H9 (cell line): Measurements from ENCODE around the gene PSMA3. TPM values are rescaled to one million over a fixed set of nuclear protein-coding genes. Genes with fewer than 3 reads are reported as not detected.

Experiments used
- DNase-seq: peaks from one replicate; pipeline ENCODE4 v3.0.0-alpha.2; 2017
- H2AFZ ChIP-seq: one replicate; pipeline ENCODE4 v1.6.1; 2013; ENCODE audit warnings: mild to moderate bottlenecking, low read length, control low read depth, moderate library complexity
- H2AK5ac ChIP-seq: 2 replicates; pipeline ENCODE4 v1.6.1; 2013; ENCODE audit warnings: low read length, control low read depth, mixed read lengths; ENCODE audit not compliant: insufficient read length
- H2BK120ac ChIP-seq: one replicate; pipeline ENCODE4 v1.6.1; 2013; ENCODE audit warnings: low read depth, mild to moderate bottlenecking, low read length, control low read depth, inconsistent platforms; ENCODE audit not compliant: poor library complexity, severe bottlenecking
- H2BK12ac ChIP-seq: 2 replicates; pipeline ENCODE4 v1.6.1; 2013; ENCODE audit warnings: low read length, control low read depth, mixed read lengths, low read depth; ENCODE audit not compliant: insufficient read length
- H2BK15ac ChIP-seq: 2 replicates; pipeline ENCODE4 v1.6.1; 2013; ENCODE audit warnings: low read depth, low read length, control low read depth
- H2BK20ac ChIP-seq: one replicate; pipeline ENCODE4 v1.6.1; 2013; ENCODE audit warnings: low read depth, mild to moderate bottlenecking, low read length, control low read depth, inconsistent platforms; ENCODE audit not compliant: poor library complexity, severe bottlenecking
- H2BK5ac ChIP-seq: 2 replicates; pipeline ENCODE4 v1.6.1; 2013; ENCODE audit warnings: low read length, control low read depth, mixed read lengths; ENCODE audit not compliant: insufficient read length
- H3K14ac ChIP-seq: 2 replicates; pipeline ENCODE4 v1.6.1; 2013; ENCODE audit warnings: low read length, control low read depth; ENCODE audit not compliant: insufficient read depth
- H3K18ac ChIP-seq: 2 replicates; pipeline ENCODE4 v1.6.1; 2013; ENCODE audit warnings: low read depth, mild to moderate bottlenecking, mixed read lengths, low read length, control low read depth; ENCODE audit not compliant: insufficient read length
- H3K23ac ChIP-seq: 2 replicates; pipeline ENCODE4 v1.6.1; 2013; ENCODE audit warnings: low read length, control low read depth, mixed read lengths, low read depth; ENCODE audit not compliant: insufficient read length
- H3K23me2 ChIP-seq: 2 replicates; pipeline ENCODE4 v1.6.1; 2013; ENCODE audit warnings: low read depth, mild to moderate bottlenecking, mixed read lengths, low read length, control low read depth; ENCODE audit not compliant: insufficient read length, poor library complexity, severe bottlenecking
- H3K27ac ChIP-seq: 2 replicates; pipeline ENCODE4 v1.5.1; 2013; ENCODE audit warnings: low read length, control low read depth, mixed read lengths, low read depth; ENCODE audit not compliant: insufficient read length
- H3K27me3 ChIP-seq: 2 replicates; pipeline ENCODE4 v1.6.1; 2013; ENCODE audit warnings: low read length, control low read depth, inconsistent platforms; ENCODE audit not compliant: insufficient read depth
- H3K4ac ChIP-seq: 2 replicates; pipeline ENCODE4 v1.6.1; 2013; ENCODE audit warnings: low read depth, mild to moderate bottlenecking, control low read depth, inconsistent platforms, low read length, moderate library complexity
- H3K4me1 ChIP-seq: 2 replicates; pipeline ENCODE4 v1.6.1; 2013; ENCODE audit warnings: low read length, control low read depth, inconsistent platforms; ENCODE audit not compliant: insufficient read depth
- H3K4me2 ChIP-seq: 2 replicates; pipeline ENCODE4 v1.6.1; 2013; ENCODE audit warnings: low read length, control low read depth, mixed read lengths; ENCODE audit not compliant: insufficient read length, insufficient read depth
- H3K56ac ChIP-seq: 2 replicates; pipeline ENCODE4 v1.6.1; 2013; ENCODE audit warnings: low read depth, mild to moderate bottlenecking, mixed read lengths, low read length, control low read depth; ENCODE audit not compliant: insufficient read length
- H3K79me1 ChIP-seq: 2 replicates; pipeline ENCODE4 v1.6.1; 2013; ENCODE audit warnings: low read depth, mild to moderate bottlenecking, moderate library complexity, low read length, control low read depth, inconsistent platforms; ENCODE audit not compliant: insufficient read depth, poor library complexity, severe bottlenecking
- H3K79me2 ChIP-seq: 2 replicates; pipeline ENCODE4 v1.6.1; 2013; ENCODE audit warnings: low read length, control low read depth, inconsistent platforms; ENCODE audit not compliant: insufficient read depth
- H3K9ac ChIP-seq: 2 replicates; pipeline ENCODE4 v1.6.1; 2013; ENCODE audit warnings: low read length, control low read depth, mixed read lengths; ENCODE audit not compliant: insufficient read length; ENCODE audit errors: extremely low read depth
- H3K9me3 ChIP-seq: one replicate; pipeline ENCODE4 v1.6.1; 2013; ENCODE audit warnings: low read depth, low read length, inconsistent platforms; ENCODE audit not compliant: control insufficient read depth
- H3T11ph ChIP-seq: one replicate; pipeline ENCODE4 v1.6.1; 2013; ENCODE audit warnings: mild to moderate bottlenecking, low read length, control low read depth, inconsistent platforms
- H4K20me1 ChIP-seq: one replicate; pipeline ENCODE4 v1.6.1; 2013; ENCODE audit not compliant: control insufficient read depth, insufficient read length, insufficient read depth
- H4K5ac ChIP-seq: 2 replicates; pipeline ENCODE4 v1.6.1; 2013; ENCODE audit warnings: low read depth, mild to moderate bottlenecking, mixed read lengths, low read length, control low read depth; ENCODE audit not compliant: insufficient read length
- H4K8ac ChIP-seq: replicated peaks from 2 replicates; pipeline ENCODE4 v1.6.1; 2013; ENCODE audit warnings: low read length, control low read depth, mixed read lengths, low read depth; ENCODE audit not compliant: insufficient read length
- H4K91ac ChIP-seq: 2 replicates; pipeline ENCODE4 v1.6.1; 2013; ENCODE audit warnings: low read depth, mild to moderate bottlenecking, moderate library complexity, mixed read lengths, low read length, control low read depth; ENCODE audit not compliant: insufficient read length
- H3K27ac Mint-ChIP-seq, 3 experiments: 2 replicates in 2 of 3; 3 replicates in 1 of 3; pipeline ENCODE4 v1.8.0; 2020 to 2021; ENCODE audit warnings: mixed read lengths in 3 of 3, mild to moderate bottlenecking in 1 of 3, moderate library complexity in 1 of 3
- H3K27me3 Mint-ChIP-seq: 2 replicates; pipeline ENCODE4 v1.8.0; 2021; ENCODE audit warnings: low read depth, mild to moderate bottlenecking, moderate library complexity, mixed read lengths
- H3K36me3 Mint-ChIP-seq, 3 experiments: 2 replicates in 2 of 3; 3 replicates in 1 of 3; pipeline ENCODE4 v1.8.0; 2020 to 2021; ENCODE audit warnings: low read depth in 3 of 3, mixed read lengths in 3 of 3; ENCODE audit not compliant: insufficient read depth in 1 of 3
- H3K4me1 Mint-ChIP-seq, 2 experiments: 2 replicates each; pipeline ENCODE4 v1.8.0; 2020; ENCODE audit warnings: mixed read lengths in 2 of 2
- H3K4me3 Mint-ChIP-seq, 2 experiments: 2 replicates in 1 of 2; 3 replicates in 1 of 2; pipeline ENCODE4 v1.8.0; 2020 to 2021; ENCODE audit warnings: mild to moderate bottlenecking in 2 of 2, mixed read lengths in 2 of 2, moderate library complexity in 1 of 2
- H3K9me3 Mint-ChIP-seq, 2 experiments: 2 replicates in 1 of 2; 3 replicates in 1 of 2; pipeline ENCODE4 v1.8.0; 2020; ENCODE audit warnings: mild to moderate bottlenecking in 2 of 2, mixed read lengths in 2 of 2, moderate library complexity in 1 of 2
- WGBS: extraction: QIAGEN DNeasy Blood & Tissue Kit; methylation state at CpG from one replicate; pipeline ENCODE4 v1.1.7; 2013; ENCODE audit warnings: missing lambda C conversion rate, low lambda C conversion rate, mixed read lengths; ENCODE audit not compliant: insufficient read length; ENCODE audit errors: extremely low coverage; 5-methylcytosine and 5-hydroxymethylcytosine counted together
- total RNA-seq: library from RNA; stranded (reverse); gene quantifications from 2 replicates; pipeline ENCODE4 v1.2.1, GENCODE V29; 2021
- TF ChIP-seq, protein P1 (sequence below): fragments of 200-600 bp; sonication (generic); conservative IDR thresholded peaks from 3 replicates; pipeline ENCODE4 v1.8.0; 2021; ENCODE audit warnings: antibody characterized with exemption, mild to moderate bottlenecking

The PSMA3 gene
- total RNA-seq, 1 experiment from 2014 or later, result 342 TPM

DNA sequence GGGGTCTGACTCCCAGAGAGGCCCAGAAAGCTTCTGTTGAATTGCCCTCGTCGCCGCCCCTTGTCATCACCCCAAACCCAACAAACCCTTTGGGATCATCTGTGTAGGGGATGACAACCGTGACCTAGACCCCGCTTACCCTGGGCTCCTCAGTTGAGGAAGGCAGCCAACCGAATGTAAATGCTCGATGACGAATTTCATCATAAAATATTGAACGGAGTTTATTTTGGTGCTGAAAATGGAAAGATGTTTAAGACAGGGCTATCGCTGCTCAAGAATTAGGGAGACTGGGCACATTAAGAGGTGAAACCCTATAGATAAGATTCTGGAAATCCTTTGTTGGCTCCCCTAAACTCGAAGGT lies 44.2 kb upstream of the PSMA3 start:
- H3K36me3 Mint-ChIP-seq, result peaks cover 0 to 9% (median 5%) of the 10 kb centered on the region in 3 experiments; a peak in 3 of 7 replicates
- Histone ChIP-seq H4K8ac (no peak overlapping the region), H3K23ac (no peak overlapping the region), H3K79me1 (no peaks in the 10 kb centered on the region), H4K91ac (no peak overlapping the region), H2BK120ac (no peak overlapping the region), H3K4me2 (peak overlapping the region; percentile 90), H2BK12ac (no peak overlapping the region), H3K18ac (no peak overlapping the region), H4K20me1 (no peaks in the 10 kb centered on the region), H3K56ac (no peak overlapping the region), H3K14ac (no peak overlapping the region), H3K27me3 (no peaks in the 10 kb centered on the region), H4K5ac (no peak overlapping the region), H2AFZ (no peak overlapping the region), H3T11ph (no peak overlapping the region), H2BK20ac (no peak overlapping the region), H3K9ac (peak overlapping the region; percentile 92), H3K9me3 (no peaks in the 10 kb centered on the region), H2BK5ac (no peak overlapping the region), H3K79me2 (peaks cover 2% of the 10 kb centered on the region; the same call in 1 of the 2 replicates), H2BK15ac (no peak overlapping the region), H2AK5ac (no peak overlapping the region), H3K27ac (no peak overlapping the region), H3K4ac (no peak overlapping the region), H3K23me2 (peaks cover 4% of the 10 kb centered on the region), H3K4me1 (no peaks in the 10 kb centered on the region)
- no peaks in the 10 kb centered on the region for H3K27me3 Mint-ChIP-seq
- H3K4me3 Mint-ChIP-seq, result peak overlapping the region; percentile 92 to 96
- peak overlapping the region; percentile 58 to 94 (median 66); a peak in 3 of 7 replicates for H3K27ac Mint-ChIP-seq
- no CpG with 5 or more reads among the region's 11 CpGs for WGBS
- H3K9me3 Mint-ChIP-seq, result no peaks in the 10 kb centered on the region
- H3K4me1 Mint-ChIP-seq, result peaks cover 18 to 24% of the 10 kb centered on the region in 2 experiments
- TF ChIP-seq, protein P1, sequence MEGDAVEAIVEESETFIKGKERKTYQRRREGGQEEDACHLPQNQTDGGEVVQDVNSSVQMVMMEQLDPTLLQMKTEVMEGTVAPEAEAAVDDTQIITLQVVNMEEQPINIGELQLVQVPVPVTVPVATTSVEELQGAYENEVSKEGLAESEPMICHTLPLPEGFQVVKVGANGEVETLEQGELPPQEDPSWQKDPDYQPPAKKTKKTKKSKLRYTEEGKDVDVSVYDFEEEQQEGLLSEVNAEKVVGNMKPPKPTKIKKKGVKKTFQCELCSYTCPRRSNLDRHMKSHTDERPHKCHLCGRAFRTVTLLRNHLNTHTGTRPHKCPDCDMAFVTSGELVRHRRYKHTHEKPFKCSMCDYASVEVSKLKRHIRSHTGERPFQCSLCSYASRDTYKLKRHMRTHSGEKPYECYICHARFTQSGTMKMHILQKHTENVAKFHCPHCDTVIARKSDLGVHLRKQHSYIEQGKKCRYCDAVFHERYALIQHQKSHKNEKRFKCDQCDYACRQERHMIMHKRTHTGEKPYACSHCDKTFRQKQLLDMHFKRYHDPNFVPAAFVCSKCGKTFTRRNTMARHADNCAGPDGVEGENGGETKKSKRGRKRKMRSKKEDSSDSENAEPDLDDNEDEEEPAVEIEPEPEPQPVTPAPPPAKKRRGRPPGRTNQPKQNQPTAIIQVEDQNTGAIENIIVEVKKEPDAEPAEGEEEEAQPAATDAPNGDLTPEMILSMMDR, result no peak
- DNase-seq, result no peak
